SK-N-MC (cell line): ENCODE results near the gene GPR25.

ENCODE experiments used
- EZH2 ChIP-seq: fragments of 200-600 bp; sonication (generic); IDR thresholded peaks from one replicate; pipeline ENCODE4 v1.6.1; 2017; ENCODE audit warnings: antibody characterized with exemption
- FOXP2 ChIP-seq: optimal IDR thresholded peaks from 2 replicates; pipeline ENCODE3; 2011; ENCODE audit warnings: mild to moderate bottlenecking, moderate library complexity; ENCODE audit not compliant: insufficient read depth; ENCODE audit errors: extremely low read length, control extremely low read depth

DNA sequence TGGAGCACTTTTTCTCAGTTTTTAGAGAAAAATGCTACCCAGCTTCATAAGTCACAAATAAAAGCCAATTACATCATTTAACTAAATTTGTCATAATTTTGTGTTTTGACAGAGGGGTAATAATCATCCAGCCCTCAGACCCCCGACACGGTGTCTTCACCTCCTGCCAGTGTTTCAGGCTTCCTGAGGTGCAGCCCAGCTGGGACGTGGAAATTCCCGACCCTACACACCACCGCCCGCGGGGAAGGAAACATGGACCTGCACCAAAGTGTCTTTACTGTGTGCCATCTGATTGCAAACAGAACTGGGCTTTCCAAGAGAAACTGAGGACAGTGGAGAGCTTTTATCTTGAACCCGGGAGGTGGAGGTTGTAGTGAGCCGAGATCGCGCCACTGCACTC is 14.3 kb downstream of the GPR25 start:
- TF ChIP-seq FOXP2 (no peak), EZH2 (no peak)
